CD4-positive, alpha-beta T cell (primary cell): ENCODE results near the gene RILPL2. TPM values are rescaled to one million over a fixed set of nuclear protein-coding genes. Genes with fewer than 3 reads are reported as not detected.

Experiments
- ATAC-seq: fragments of 200-7000 bp; cut with Tn5 transposase; one replicate; pipeline ENCODE4 v1.10.0; 2022; ENCODE audit warnings: mild to moderate bottlenecking; ENCODE audit not compliant: poor library complexity
- CTCF ChIA-PET: fragments of 350-600 bp; sonication (Branson Sonifier 250); formaldehyde crosslinking; loops from one replicate; lab custom pipeline; 2021; ENCODE audit warnings: antibody characterized with exemption, inconsistent platforms; lab: Charles Lee
- POLR2A ChIA-PET: fragments of 350-600 bp; sonication (Branson Sonifier 250); formaldehyde crosslinking; loops from one replicate; lab custom pipeline; 2021; ENCODE audit warnings: antibody characterized with exemption, inconsistent platforms; lab: Charles Lee
- DNase-seq, 14 experiments: peaks; one replicate each; pipeline ENCODE4 v3.0.0-alpha.2; 2013 to 2020; ENCODE audit warnings: mixed read lengths in 2 of 14
- H3K27ac ChIP-seq, 2 donors: one replicate each; pipeline versions ENCODE4 v1.5.1 to v1.7.0; 2013; ENCODE audit warnings: low read length in 2 of 2, low read depth in 1 of 2, mild to moderate bottlenecking in 1 of 2
- H3K27me3 ChIP-seq, 2 experiments: 1 replicate in 1 of 2; 2 replicates in 1 of 2; pipeline versions ENCODE4 v1.6.1 to v1.7.0; 2013; ENCODE audit warnings: low read length in 2 of 2, control low read depth in 1 of 2, mild to moderate bottlenecking in 1 of 2, moderate library complexity in 1 of 2; ENCODE audit not compliant: insufficient read depth in 2 of 2, control insufficient read depth in 1 of 2
- H3K36me3 ChIP-seq: one replicate; pipeline ENCODE4 v1.6.1; 2013; ENCODE audit warnings: low read length, control low read depth; ENCODE audit not compliant: insufficient read depth
- H3K4me1 ChIP-seq: one replicate; pipeline ENCODE4 v1.6.1; 2013; ENCODE audit warnings: low read length, control low read depth; ENCODE audit not compliant: insufficient read depth
- H3K4me3 ChIP-seq: one replicate; pipeline ENCODE4 v1.5.1; 2013; ENCODE audit warnings: mild to moderate bottlenecking, low read length, moderate library complexity
- H3K9me3 ChIP-seq, 2 experiments: 1 replicate in 1 of 2; 2 replicates in 1 of 2; pipeline versions ENCODE4 v1.6.1 to v1.7.0; 2013; ENCODE audit warnings: low read length in 2 of 2, mild to moderate bottlenecking in 2 of 2, control low read depth in 1 of 2, moderate library complexity in 1 of 2; ENCODE audit not compliant: control insufficient read depth in 1 of 2, insufficient read depth in 1 of 2
- H3K27ac Mint-ChIP-seq: one replicate; pipeline ENCODE4 v1.8.0; 2020; ENCODE audit warnings: mixed read lengths
- H3K27me3 Mint-ChIP-seq: one replicate; pipeline ENCODE4 v1.8.0; 2021; ENCODE audit warnings: mixed read lengths
- H3K36me3 Mint-ChIP-seq: one replicate; pipeline ENCODE4 v1.8.0; 2021; ENCODE audit warnings: low read depth, mixed read lengths
- H3K4me1 Mint-ChIP-seq: one replicate; pipeline ENCODE4 v1.8.0; 2021; ENCODE audit warnings: low read depth, mixed read lengths
- H3K4me3 Mint-ChIP-seq: one replicate; pipeline ENCODE4 v1.8.0; 2020; ENCODE audit warnings: mild to moderate bottlenecking, mixed read lengths
- H3K9me3 Mint-ChIP-seq: one replicate; pipeline ENCODE4 v1.8.0; 2020; ENCODE audit warnings: mixed read lengths
- intact Hi-C, 2 experiments: fragments of 100-400 bp; cut with DNase I in 1 of 2; cut with micrococcal nuclease in 1 of 2; formaldehyde crosslinking; loops; one replicate each; pipeline versions ENCODE4 v1.15.1 to v1.9.0; 2023 to 2025; cut with DNase I, micrococcal nuclease
- total RNA-seq, 174 experiments: library from RNA in 2 of 174; stranded (reverse) in 2 of 174; gene quantifications; one replicate each; pipeline ENCODE4 v1.2.3 and lab custom pipeline; 2021 to 2026
- TF ChIP-seq, protein P1 (sequence below): fragments of 200-600 bp; IDR thresholded peaks from one replicate; pipeline ENCODE4 v1.8.0; 2022; ENCODE audit warnings: antibody characterized with exemption, mild to moderate bottlenecking

Gene RILPL2
- total RNA-seq, 2 experiments from 2014 or later: 4.9 to 5.5 TPM

- peak overlapping the region; percentile 45 for H3K27ac Mint-ChIP-seq
- POLR2A ChIA-PET: interaction anchor here (1.3 to 1.9 kb wide), 2 partner anchors 10 to 12 kb away, joined by 4 to 6 read pairs; partner anchors contain the start of genes RILPL2 and SNRNP35
- intact Hi-C loops: no loop called here
- CTCF ChIA-PET: interaction anchor here (0.7 to 1.0 kb wide), 2 partner anchors 81 to 480 kb away, joined by 3 read pairs; partner anchors contain the start of gene ABCB9
- H3K27me3 Mint-ChIP-seq: no peaks in the 10 kb centered on the region
- H3K36me3 ChIP-seq: peaks cover 3% of the 10 kb centered on the region
- DNase-seq: no peak
- H3K4me3 ChIP-seq: no peak overlapping the region
- no peaks in the 10 kb centered on the region for H3K9me3 ChIP-seq
- H3K4me1 Mint-ChIP-seq: peaks cover 34% of the 10 kb centered on the region
- TF ChIP-seq, protein P1, sequence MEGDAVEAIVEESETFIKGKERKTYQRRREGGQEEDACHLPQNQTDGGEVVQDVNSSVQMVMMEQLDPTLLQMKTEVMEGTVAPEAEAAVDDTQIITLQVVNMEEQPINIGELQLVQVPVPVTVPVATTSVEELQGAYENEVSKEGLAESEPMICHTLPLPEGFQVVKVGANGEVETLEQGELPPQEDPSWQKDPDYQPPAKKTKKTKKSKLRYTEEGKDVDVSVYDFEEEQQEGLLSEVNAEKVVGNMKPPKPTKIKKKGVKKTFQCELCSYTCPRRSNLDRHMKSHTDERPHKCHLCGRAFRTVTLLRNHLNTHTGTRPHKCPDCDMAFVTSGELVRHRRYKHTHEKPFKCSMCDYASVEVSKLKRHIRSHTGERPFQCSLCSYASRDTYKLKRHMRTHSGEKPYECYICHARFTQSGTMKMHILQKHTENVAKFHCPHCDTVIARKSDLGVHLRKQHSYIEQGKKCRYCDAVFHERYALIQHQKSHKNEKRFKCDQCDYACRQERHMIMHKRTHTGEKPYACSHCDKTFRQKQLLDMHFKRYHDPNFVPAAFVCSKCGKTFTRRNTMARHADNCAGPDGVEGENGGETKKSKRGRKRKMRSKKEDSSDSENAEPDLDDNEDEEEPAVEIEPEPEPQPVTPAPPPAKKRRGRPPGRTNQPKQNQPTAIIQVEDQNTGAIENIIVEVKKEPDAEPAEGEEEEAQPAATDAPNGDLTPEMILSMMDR: no peak
- H3K27me3 ChIP-seq: no peaks in the 10 kb centered on the region
- H3K9me3 Mint-ChIP-seq: no peaks in the 10 kb centered on the region
- H3K4me3 Mint-ChIP-seq: no peak overlapping the region
- peaks cover 5% of the 10 kb centered on the region for H3K36me3 Mint-ChIP-seq
- H3K27ac ChIP-seq: peak overlapping the region in 1 of 2 donors; percentile 40
- H3K4me1 ChIP-seq: peaks cover 41% of the 10 kb centered on the region
- no peak for ATAC-seq
These were observed 9.8 kb upstream of the RILPL2 start for GRCh38 chr12:123446333-123446713.

- Mint-ChIP-seq H3K9me3 (no peaks in the 10 kb centered on the region), H3K4me3 (peak overlapping the region; percentile 8), H3K27ac (peak overlapping the region; percentile 45), H3K4me1 (peaks cover 34% of the 10 kb centered on the region), H3K27me3 (no peaks in the 10 kb centered on the region), H3K36me3 (peaks cover 5% of the 10 kb centered on the region)
- ATAC-seq (no peak), DNase-seq (no peak)
- intact Hi-C loops: no loop called here
- Histone ChIP-seq H3K27ac (peak overlapping the region in 1 of 2 donors; percentile 40), H3K27me3 (no peaks in the 10 kb centered on the region), H3K36me3 (peaks cover 3% of the 10 kb centered on the region), H3K4me3 (no peak overlapping the region), H3K9me3 (no peaks in the 10 kb centered on the region), H3K4me1 (peaks cover 41% of the 10 kb centered on the region)
- ChIA-PET CTCF (interaction anchor here (0.7 to 1.0 kb wide), 2 partner anchors 80 to 480 kb away, joined by 3 read pairs; partner anchors contain the start of gene ABCB9), POLR2A (interaction anchor here (1.3 to 1.9 kb wide), 2 partner anchors 10 to 13 kb away, joined by 4 to 6 read pairs; partner anchors contain the start of genes RILPL2 and SNRNP35)
- TF ChIP-seq, protein P1: no peak
These were observed 9.2 kb upstream of the RILPL2 start for GRCh38 chr12:123445388-123446332.

GRCh38 chr12:123444092-123445026 lies 7.9 kb upstream of the RILPL2 start:
- H3K27me3 Mint-ChIP-seq: no peaks in the 10 kb centered on the region
- H3K4me1 ChIP-seq: peaks cover 38% of the 10 kb centered on the region
- peaks cover 5% of the 10 kb centered on the region for H3K36me3 Mint-ChIP-seq
- no peak overlapping the region for H3K4me3 Mint-ChIP-seq
- intact Hi-C loops: no loop called here
- ATAC-seq (no peak), DNase-seq (peak in 1 of 14 experiments; percentile 30)
- H3K4me1 Mint-ChIP-seq: peaks cover 28% of the 10 kb centered on the region
- ChIA-PET POLR2A (interaction anchor here (1.9 kb wide), 1 partner anchor 14 kb away, joined by 6 read pairs; the partner anchor contains the start of gene SNRNP35), CTCF (interaction anchor here (0.6 kb wide), 1 partner anchor 11 kb away, joined by 3 read pairs; no protein-coding TSS in a partner anchor)
- H3K36me3 ChIP-seq: peaks cover 3% of the 10 kb centered on the region
- TF ChIP-seq, protein P1: no peak
- no peak overlapping the region for H3K27ac ChIP-seq
- H3K4me3 ChIP-seq: no peak overlapping the region
- no peaks in the 10 kb centered on the region for H3K27me3 ChIP-seq
- no peaks in the 10 kb centered on the region for H3K9me3 ChIP-seq
- no peak overlapping the region for H3K27ac Mint-ChIP-seq
- no peaks in the 10 kb centered on the region for H3K9me3 Mint-ChIP-seq
